ENCODE measurements around the gene CCDC85C.

Gene CCDC85C

GRCh38 chr14:99589031-99589441 lies 15.0 kb downstream of the CCDC85C start:
- Mint-ChIP-seq H3K27ac (ENCODE audit: low read depth) (no peak overlapping the region), H3K36me3 (ENCODE audit: insufficient read depth) (peaks cover 1% of the 10 kb centered on the region), H3K4me1 (peaks cover 11% of the 10 kb centered on the region), H3K9me3 (no peaks in the 10 kb centered on the region), H3K4me3 (no peak overlapping the region), H3K27me3 (no peaks in the 10 kb centered on the region)
- DNase-seq (ENCODE audit: low spot score in 2 of 2) = no peak
- no peak for ATAC-seq (replicated peaks; ENCODE audit: extremely low read depth, poor library complexity, severe bottlenecking)

- H3K4me3 Mint-ChIP-seq = no peak overlapping the region
- ATAC-seq (replicated peaks; ENCODE audit: extremely low read depth, poor library complexity, severe bottlenecking) = no peak
- H3K36me3 Mint-ChIP-seq (ENCODE audit: insufficient read depth) = peaks cover 1% of the 10 kb centered on the region
- H3K9me3 Mint-ChIP-seq = no peaks in the 10 kb centered on the region
- H3K4me1 Mint-ChIP-seq = peaks cover 11% of the 10 kb centered on the region
- no peak for DNase-seq (ENCODE audit: low spot score in 2 of 2)
- no peaks in the 10 kb centered on the region for H3K27me3 Mint-ChIP-seq
- no peak overlapping the region for H3K27ac Mint-ChIP-seq (ENCODE audit: low read depth)
Observed at GRCh38 chr14:99587460-99588278, 16.3 kb downstream of the CCDC85C start.

GRCh38 chr14:99586761-99587459 lies 17.1 kb downstream of the CCDC85C start:
- Mint-ChIP-seq H3K4me1 (peaks cover 11% of the 10 kb centered on the region), H3K36me3 (ENCODE audit: insufficient read depth) (peaks cover 1% of the 10 kb centered on the region), H3K4me3 (no peak overlapping the region), H3K27ac (ENCODE audit: low read depth) (no peak overlapping the region), H3K9me3 (no peaks in the 10 kb centered on the region), H3K27me3 (no peaks in the 10 kb centered on the region)
- no peak for DNase-seq (ENCODE audit: low spot score in 2 of 2)
- no peak for ATAC-seq (replicated peaks; ENCODE audit: extremely low read depth, poor library complexity, severe bottlenecking)

GRCh38 chr14:99586054-99586760 lies 17.8 kb downstream of the CCDC85C start:
- peaks cover 11% of the 10 kb centered on the region for H3K4me1 Mint-ChIP-seq
- H3K36me3 Mint-ChIP-seq (ENCODE audit: insufficient read depth) = peaks cover 1% of the 10 kb centered on the region
- DNase-seq (ENCODE audit: low spot score in 2 of 2) (no peak), ATAC-seq (replicated peaks; ENCODE audit: extremely low read depth, poor library complexity, severe bottlenecking) (no peak)
- no peak overlapping the region for H3K4me3 Mint-ChIP-seq
- H3K9me3 Mint-ChIP-seq = no peaks in the 10 kb centered on the region
- H3K27ac Mint-ChIP-seq (ENCODE audit: low read depth) = no peak overlapping the region
- no peaks in the 10 kb centered on the region for H3K27me3 Mint-ChIP-seq

GRCh38 chr14:99584823-99585222 lies 19.2 kb downstream of the CCDC85C start:
- DNase-seq (ENCODE audit: low spot score in 2 of 2) = no peak
- H3K4me1 Mint-ChIP-seq = peaks cover 11% of the 10 kb centered on the region
- no peaks in the 10 kb centered on the region for H3K9me3 Mint-ChIP-seq
- no peak overlapping the region for H3K27ac Mint-ChIP-seq (ENCODE audit: low read depth)
- no peaks in the 10 kb centered on the region for H3K27me3 Mint-ChIP-seq
- no peak overlapping the region for H3K4me3 Mint-ChIP-seq
- peaks cover 1% of the 10 kb centered on the region for H3K36me3 Mint-ChIP-seq (ENCODE audit: insufficient read depth)
- no peak for ATAC-seq (replicated peaks; ENCODE audit: extremely low read depth, poor library complexity, severe bottlenecking)

- DNase-seq (ENCODE audit: low spot score in 2 of 2) (no peak), ATAC-seq (replicated peaks; ENCODE audit: extremely low read depth, poor library complexity, severe bottlenecking) (no peak)
- no peaks in the 10 kb centered on the region for H3K4me1 Mint-ChIP-seq
- no peak overlapping the region for H3K4me3 Mint-ChIP-seq
- no peak overlapping the region for H3K27ac Mint-ChIP-seq (ENCODE audit: low read depth)
- H3K9me3 Mint-ChIP-seq = no peaks in the 10 kb centered on the region
- no peaks in the 10 kb centered on the region for H3K27me3 Mint-ChIP-seq
- H3K36me3 Mint-ChIP-seq (ENCODE audit: insufficient read depth) = peaks cover 1% of the 10 kb centered on the region
Observed at GRCh38 chr14:99581938-99582337, 22.1 kb downstream of the CCDC85C start.

- DNase-seq (ENCODE audit: low spot score in 2 of 2) = no peak
- Mint-ChIP-seq H3K36me3 (ENCODE audit: insufficient read depth) (peaks cover 1% of the 10 kb centered on the region), H3K4me1 (no peaks in the 10 kb centered on the region), H3K27ac (ENCODE audit: low read depth) (no peak overlapping the region), H3K4me3 (no peak overlapping the region), H3K9me3 (no peaks in the 10 kb centered on the region), H3K27me3 (no peaks in the 10 kb centered on the region)
- no peak for ATAC-seq (replicated peaks; ENCODE audit: extremely low read depth, poor library complexity, severe bottlenecking)
Observed at GRCh38 chr14:99581374-99581773, 22.6 kb downstream of the CCDC85C start.

GRCh38 chr14:99579903-99580571 lies 24.0 kb downstream of the CCDC85C start:
- no peak for DNase-seq (ENCODE audit: low spot score in 2 of 2)
- Mint-ChIP-seq H3K27me3 (no peaks in the 10 kb centered on the region), H3K36me3 (ENCODE audit: insufficient read depth) (peaks cover 1% of the 10 kb centered on the region), H3K27ac (ENCODE audit: low read depth) (no peak overlapping the region), H3K4me3 (no peak overlapping the region), H3K9me3 (no peaks in the 10 kb centered on the region), H3K4me1 (no peaks in the 10 kb centered on the region)
- no peak for ATAC-seq (replicated peaks; ENCODE audit: extremely low read depth, poor library complexity, severe bottlenecking)

GRCh38 chr14:99579120-99579836 lies 24.7 kb downstream of the CCDC85C start:
- ATAC-seq (replicated peaks; ENCODE audit: extremely low read depth, poor library complexity, severe bottlenecking) = no peak
- H3K9me3 Mint-ChIP-seq = no peaks in the 10 kb centered on the region
- no peaks in the 10 kb centered on the region for H3K4me1 Mint-ChIP-seq
- no peak for DNase-seq (ENCODE audit: low spot score in 2 of 2)
- H3K27ac Mint-ChIP-seq (ENCODE audit: low read depth) = no peak overlapping the region
- no peak overlapping the region for H3K4me3 Mint-ChIP-seq
- H3K36me3 Mint-ChIP-seq (ENCODE audit: insufficient read depth) = no peaks in the 10 kb centered on the region
- no peaks in the 10 kb centered on the region for H3K27me3 Mint-ChIP-seq

GRCh38 chr14:99578541-99579101 lies 25.4 kb downstream of the CCDC85C start:
- DNase-seq (ENCODE audit: low spot score in 2 of 2) = no peak
- ATAC-seq (replicated peaks; ENCODE audit: extremely low read depth, poor library complexity, severe bottlenecking) = no peak
- no peaks in the 10 kb centered on the region for H3K27me3 Mint-ChIP-seq
- H3K27ac Mint-ChIP-seq (ENCODE audit: low read depth) = no peak overlapping the region
- H3K36me3 Mint-ChIP-seq (ENCODE audit: insufficient read depth) = no peaks in the 10 kb centered on the region
- no peak overlapping the region for H3K4me3 Mint-ChIP-seq
- H3K4me1 Mint-ChIP-seq = no peaks in the 10 kb centered on the region
- no peaks in the 10 kb centered on the region for H3K9me3 Mint-ChIP-seq

GRCh38 chr14:99576761-99577705 lies 27.0 kb downstream of the CCDC85C start:
- Mint-ChIP-seq H3K27ac (ENCODE audit: low read depth) (no peak overlapping the region), H3K27me3 (no peaks in the 10 kb centered on the region), H3K4me3 (no peak overlapping the region), H3K4me1 (peaks cover 5% of the 10 kb centered on the region), H3K9me3 (no peaks in the 10 kb centered on the region), H3K36me3 (ENCODE audit: insufficient read depth) (no peaks in the 10 kb centered on the region)
- no peak for ATAC-seq (replicated peaks; ENCODE audit: extremely low read depth, poor library complexity, severe bottlenecking)
- no peak for DNase-seq (ENCODE audit: low spot score in 2 of 2)

Data from central memory CD8-positive, alpha-beta T cell (primary cell).